Uterus (tissue), 4 donors: ENCODE data around the gene BPIFB6. TPM values are rescaled to one million over a fixed set of nuclear protein-coding genes. Genes with fewer than 3 reads are reported as not detected.

ENCODE experiments used
- DNase-seq, 2 donors: peaks; one replicate each; pipeline ENCODE4 v3.0.0-alpha.2; 2019 to 2020
- H3K27ac ChIP-seq, 2 donors: fragments of 200-600 bp; sonication (generic); 1 replicate in 1 of 2; 2 replicates in 1 of 2; pipeline ENCODE4 v1.5.1; 2016 to 2018
- H3K27me3 ChIP-seq, 2 donors: fragments of 200-600 bp; sonication (generic); one replicate each; pipeline ENCODE4 v1.5.1; 2018 to 2019; ENCODE audit warnings: control low read depth in 1 of 2
- H3K36me3 ChIP-seq, 2 donors: fragments of 200-600 bp; sonication (generic); one replicate each; pipeline ENCODE4 v1.5.1; 2019; ENCODE audit warnings: control low read depth in 1 of 2
- H3K4me1 ChIP-seq, 2 donors: fragments of 200-600 bp; sonication (generic); one replicate each; pipeline ENCODE4 v1.5.1; 2018 to 2019; ENCODE audit warnings: control low read depth in 1 of 2
- H3K4me3 ChIP-seq, 2 donors: fragments of 200-600 bp; sonication (generic); 1 replicate in 1 of 2; 2 replicates in 1 of 2; pipeline ENCODE4 v1.5.1; 2018 to 2019; ENCODE audit warnings: mild to moderate bottlenecking in 1 of 2
- H3K9me3 ChIP-seq, 2 donors: fragments of 200-600 bp; sonication (generic); one replicate each; pipeline ENCODE4 v1.5.1; 2019; ENCODE audit warnings: control low read depth in 1 of 2
- CTCF ChIP-seq, 4 experiments: fragments of 200-600 bp in 2 of 4; fragments of 450-650 bp in 2 of 4; sonication (generic) in 2 of 4; IDR thresholded peaks; one replicate each; pipeline ENCODE4 v1.5.1; 2016 to 2019; ENCODE audit warnings: antibody characterized with exemption in 4 of 4, mild to moderate bottlenecking in 2 of 4, moderate library complexity in 1 of 4
- POLR2A ChIP-seq, 2 donors: fragments of 450-650 bp; IDR thresholded peaks; one replicate each; pipeline ENCODE4 v1.6.1; 2016; ENCODE audit warnings: antibody characterized with exemption in 2 of 2, mild to moderate bottlenecking in 1 of 2, moderate library complexity in 1 of 2
- intact Hi-C: fragments of 100-400 bp; cut with DNase I; formaldehyde crosslinking; loops from one replicate; pipeline ENCODE4 v1.15.1; 2023; ENCODE audit warnings: low total_unique reads
- total RNA-seq, 4 donors: library from RNA; depleted of rRNA in 3 of 4; stranded (reverse); fragments of >200 nt in 3 of 4; gene quantifications; one replicate each; pipeline versions ENCODE4 v1.1.0 to v1.2.4, GENCODE V29; 2014 to 2023
- donor health status: DM: yes; HTN: yes; CAD: no.

The BPIFB6 gene
- total RNA-seq, 4 donors from 2014 or later, result not detected

- no peak for TF ChIP-seq CTCF (IDR thresholded peaks at IDR 0.05)
- TF ChIP-seq POLR2A (IDR thresholded peaks at IDR 0.05), result no peak
- no peak overlapping the region for H3K27ac ChIP-seq
- H3K27me3 ChIP-seq, result no peaks in the 10 kb centered on the region
- H3K4me1 ChIP-seq, result no peaks in the 10 kb centered on the region
- no peaks in the 10 kb centered on the region for H3K9me3 ChIP-seq
- DNase-seq, result no peak
- intact Hi-C loops, result no loop called here
- no peak overlapping the region for H3K4me3 ChIP-seq
- no peaks in the 10 kb centered on the region for H3K36me3 ChIP-seq
Measured at GRCh38 chr20:33019465-33020277, 11.8 kb upstream of the BPIFB6 start.

- no peak for DNase-seq
- intact Hi-C loops, result no loop called here
- Histone ChIP-seq H3K4me1 (no peaks in the 10 kb centered on the region), H3K9me3 (no peaks in the 10 kb centered on the region), H3K4me3 (no peak overlapping the region), H3K27me3 (no peaks in the 10 kb centered on the region), H3K27ac (no peak overlapping the region), H3K36me3 (no peaks in the 10 kb centered on the region)
- TF ChIP-seq CTCF (IDR thresholded peaks at IDR 0.05) (no peak), POLR2A (IDR thresholded peaks at IDR 0.05) (no peak)
Measured at GRCh38 chr20:33020278-33021161, 10.9 kb upstream of the BPIFB6 start.

- intact Hi-C loops, result no loop called here
- H3K27me3 ChIP-seq, result no peaks in the 10 kb centered on the region
Measured at GRCh38 chr20:33021879-33022278, 9.6 kb upstream of the BPIFB6 start.

GRCh38 chr20:33022289-33022688 is 9.2 kb upstream of the BPIFB6 start:
- Histone ChIP-seq H3K36me3 (no peaks in the 10 kb centered on the region), H3K27ac (no peak overlapping the region), H3K9me3 (no peaks in the 10 kb centered on the region), H3K4me3 (no peak overlapping the region), H3K27me3 (no peaks in the 10 kb centered on the region), H3K4me1 (no peaks in the 10 kb centered on the region)
- no peak for DNase-seq
- TF ChIP-seq CTCF (IDR thresholded peaks at IDR 0.05), result no peak
- no peak for TF ChIP-seq POLR2A (IDR thresholded peaks at IDR 0.05)
- intact Hi-C loops, result no loop called here

More at GRCh38 chr20:33021879-33022278, 9.6 kb upstream of the BPIFB6 start:
- Histone ChIP-seq H3K36me3 (no peaks in the 10 kb centered on the region), H3K4me3 (no peak overlapping the region), H3K4me1 (no peaks in the 10 kb centered on the region), H3K9me3 (no peaks in the 10 kb centered on the region), H3K27ac (no peak overlapping the region)
- DNase-seq, result no peak
- TF ChIP-seq CTCF (IDR thresholded peaks at IDR 0.05) (no peak), POLR2A (IDR thresholded peaks at IDR 0.05) (no peak)
